Gastroesophageal sphincter (tissue), 4 donors: ENCODE data around the gene ATP2C2. TPM values are rescaled to one million over a fixed set of nuclear protein-coding genes. Genes with fewer than 3 reads are reported as not detected.

Source experiments
- ATAC-seq: fragments of 150-250 bp; one replicate; pipeline ENCODE4 v1.9.1; 2016; ENCODE audit warnings: mild to moderate bottlenecking, moderate library complexity
- H3K27ac ChIP-seq, 4 donors: fragments of 200-600 bp; sonication (generic) in 3 of 4; 1 replicate in 3 of 4; 2 replicates in 1 of 4; pipeline ENCODE4 v1.5.1; 2016 to 2019
- H3K27me3 ChIP-seq: fragments of 200-600 bp; sonication (generic); one replicate; pipeline ENCODE4 v1.5.1; 2019
- H3K36me3 ChIP-seq, 2 donors: fragments of 200-600 bp; sonication (generic); one replicate each; pipeline ENCODE4 v1.5.1; 2019; ENCODE audit warnings: control low read depth in 1 of 2
- H3K4me1 ChIP-seq, 3 donors: fragments of 200-600 bp; sonication (generic); 1 replicate in 2 of 3; 2 replicates in 1 of 3; pipeline ENCODE4 v1.5.1; 2016 to 2019; ENCODE audit warnings: control low read depth in 2 of 3
- H3K4me3 ChIP-seq, 2 donors: fragments of 200-600 bp; sonication (generic); one replicate each; pipeline ENCODE4 v1.5.1; 2019; ENCODE audit warnings: mild to moderate bottlenecking in 1 of 2, moderate library complexity in 1 of 2
- H3K9me3 ChIP-seq, 3 donors: fragments of 200-600 bp; sonication (generic); one replicate each; pipeline ENCODE4 v1.5.1; 2017 to 2019; ENCODE audit warnings: control low read depth in 2 of 3
- EP300 ChIP-seq: sonication (generic); formaldehyde crosslinking; IDR thresholded peaks from one replicate; pipeline ENCODE4 v1.6.1; 2017; ENCODE audit warnings: antibody characterized with exemption, mild to moderate bottlenecking
- POLR2A ChIP-seq, 2 donors: fragments of 450-650 bp; IDR thresholded peaks; one replicate each; pipeline ENCODE4 v1.6.1; 2017; ENCODE audit warnings: antibody characterized with exemption in 2 of 2, mild to moderate bottlenecking in 2 of 2, moderate library complexity in 1 of 2
- POLR2AphosphoS5 ChIP-seq: sonication (generic); formaldehyde crosslinking; IDR thresholded peaks from one replicate; pipeline ENCODE4 v1.6.1; 2017; ENCODE audit warnings: antibody characterized with exemption
- WGBS, 2 donors: methylation state at CpG; one replicate each; pipeline ENCODE4 v1.1.5; 2018; ENCODE audit warnings: low coverage in 1 of 2; 5-methylcytosine and 5-hydroxymethylcytosine counted together
- total RNA-seq, 4 donors: library from RNA; depleted of rRNA; stranded (reverse); fragments of >200 nt; gene quantifications; one replicate each; pipeline ENCODE4 v1.1.0, GENCODE V29; 2016
- TF ChIP-seq, protein P1 (sequence below), 4 experiments: fragments of 200-600 bp in 2 of 4; fragments of 450-650 bp in 2 of 4; sonication (generic) in 1 of 4; IDR thresholded peaks; one replicate each; pipeline ENCODE4 v1.5.1; 2017 to 2019; ENCODE audit warnings: antibody characterized with exemption in 4 of 4, mild to moderate bottlenecking in 2 of 4, moderate library complexity in 2 of 4

Gene ATP2C2
- total RNA-seq, 4 donors from 2014 or later, result 0.13 to 1.3 (median 0.31) TPM; not detected in 1

GRCh38 chr16:84503751-84504395 lies 135.5 kb downstream of the ATP2C2 start:
- Histone ChIP-seq H3K4me1 (peaks cover 3 to 35% (median 18%) of the 10 kb centered on the region in 3 donors), H3K4me3 (peak overlapping the region; percentile 77 to 89), H3K9me3 (no peaks in the 10 kb centered on the region), H3K36me3 (peaks cover 0 to 33% of the 10 kb centered on the region in 2 donors), H3K27me3 (no peaks in the 10 kb centered on the region), H3K27ac (peak overlapping the region; percentile 10 to 95 (median 92))
- WGBS, 2 donors, result 0 to 41% methylated on average over 1 to 5 of the region's 13 CpGs
- no peak for TF ChIP-seq EP300
- no peak for TF ChIP-seq POLR2A (IDR thresholded peaks at IDR 0.05)
- no peak for TF ChIP-seq POLR2AphosphoS5
- TF ChIP-seq, protein P1, sequence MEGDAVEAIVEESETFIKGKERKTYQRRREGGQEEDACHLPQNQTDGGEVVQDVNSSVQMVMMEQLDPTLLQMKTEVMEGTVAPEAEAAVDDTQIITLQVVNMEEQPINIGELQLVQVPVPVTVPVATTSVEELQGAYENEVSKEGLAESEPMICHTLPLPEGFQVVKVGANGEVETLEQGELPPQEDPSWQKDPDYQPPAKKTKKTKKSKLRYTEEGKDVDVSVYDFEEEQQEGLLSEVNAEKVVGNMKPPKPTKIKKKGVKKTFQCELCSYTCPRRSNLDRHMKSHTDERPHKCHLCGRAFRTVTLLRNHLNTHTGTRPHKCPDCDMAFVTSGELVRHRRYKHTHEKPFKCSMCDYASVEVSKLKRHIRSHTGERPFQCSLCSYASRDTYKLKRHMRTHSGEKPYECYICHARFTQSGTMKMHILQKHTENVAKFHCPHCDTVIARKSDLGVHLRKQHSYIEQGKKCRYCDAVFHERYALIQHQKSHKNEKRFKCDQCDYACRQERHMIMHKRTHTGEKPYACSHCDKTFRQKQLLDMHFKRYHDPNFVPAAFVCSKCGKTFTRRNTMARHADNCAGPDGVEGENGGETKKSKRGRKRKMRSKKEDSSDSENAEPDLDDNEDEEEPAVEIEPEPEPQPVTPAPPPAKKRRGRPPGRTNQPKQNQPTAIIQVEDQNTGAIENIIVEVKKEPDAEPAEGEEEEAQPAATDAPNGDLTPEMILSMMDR (IDR thresholded peaks at IDR 0.05), result no peak
- ATAC-seq, result no peak

DNA sequence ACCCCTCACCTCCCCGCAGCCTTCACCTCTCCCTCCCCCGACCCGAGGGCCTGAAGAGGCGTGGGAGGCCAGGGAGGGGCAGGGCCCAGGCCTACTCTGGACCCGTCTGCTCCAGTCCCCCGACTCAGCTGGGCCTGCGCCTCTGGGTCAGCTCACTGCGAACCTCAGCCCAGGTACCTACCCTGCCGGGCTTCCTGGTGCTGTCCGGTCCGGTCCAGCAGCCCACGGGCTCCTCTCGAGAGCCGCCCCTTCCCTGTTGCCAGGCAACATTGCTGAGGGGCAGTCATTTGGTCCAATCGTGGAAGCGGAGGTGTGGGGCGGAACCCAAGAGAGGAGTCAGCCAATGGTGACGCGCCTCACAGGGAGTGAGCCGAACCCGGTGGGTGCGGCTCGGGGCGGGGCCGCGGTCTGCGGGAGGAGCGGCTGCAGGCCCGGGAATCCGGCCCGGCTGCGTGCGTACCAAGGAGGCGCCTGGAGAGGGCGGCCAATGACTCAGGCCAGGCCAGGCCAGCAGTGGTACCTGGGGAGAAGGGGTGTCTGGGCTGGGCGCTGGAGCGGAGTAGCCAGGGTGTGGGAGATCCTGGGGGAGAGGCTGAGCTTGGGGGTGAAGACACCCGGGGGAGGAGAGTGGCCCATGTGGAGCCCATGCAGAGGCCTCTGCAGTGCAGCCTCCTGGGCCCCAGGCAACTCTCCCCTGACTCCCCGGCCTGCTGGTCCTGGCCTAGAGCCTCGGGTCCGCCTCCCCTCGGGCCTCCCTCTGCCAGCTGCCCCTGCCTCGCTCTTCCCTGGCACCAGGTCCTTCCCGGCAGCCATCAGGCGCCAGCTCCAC lies 136.3 kb downstream of the ATP2C2 start, which contains the start of gene MEAK7:
TSS of gene MEAK7 (minus strand) at position 240 of the 829 bp plus-strand sequence. CDS start 6,573 bp downstream, outside the sequence.
- Histone ChIP-seq H3K36me3 (peaks cover 0 to 25% of the 10 kb centered on the region in 2 donors), H3K4me1 (peaks cover 3 to 35% (median 18%) of the 10 kb centered on the region in 3 donors), H3K4me3 (peak within 1 kb of the TSS; percentile 77 to 89), H3K9me3 (no peaks in the 10 kb centered on the region), H3K27ac (peak within 1 kb of the TSS; percentile 60 to 95 (median 92)), H3K27me3 (no peaks in the 10 kb centered on the region)
- no CpG with 5 or more reads among the region's 45 CpGs for WGBS, 2 donors
- TF ChIP-seq, protein P1 (IDR thresholded peaks at IDR 0.05), result peak in 1 of 4 experiments; percentile 31
- TF ChIP-seq POLR2AphosphoS5 (peak; percentile 74), EP300 (no peak), POLR2A (IDR thresholded peaks at IDR 0.05) (peak; percentile 62 to 73)
- peak; percentile 99 for ATAC-seq

GRCh38 chr16:84505249-84506187 lies 137.2 kb downstream of the ATP2C2 start:
- Histone ChIP-seq H3K27me3 (no peaks in the 10 kb centered on the region), H3K4me1 (peaks cover 3 to 35% (median 18%) of the 10 kb centered on the region in 3 donors), H3K36me3 (peaks cover 0 to 16% of the 10 kb centered on the region in 2 donors), H3K4me3 (peak overlapping the region; percentile 77 to 89), H3K9me3 (no peaks in the 10 kb centered on the region), H3K27ac (peak overlapping the region; percentile 60 to 95 (median 92))
- ATAC-seq, result no peak
- WGBS, 2 donors, result 32 to 85% methylated on average over 15 to 18 of the region's 33 CpGs
- no peak for TF ChIP-seq EP300
- TF ChIP-seq, protein P1 (IDR thresholded peaks at IDR 0.05), result no peak
- TF ChIP-seq POLR2AphosphoS5, result no peak
- TF ChIP-seq POLR2A (IDR thresholded peaks at IDR 0.05), result no peak

DNA sequence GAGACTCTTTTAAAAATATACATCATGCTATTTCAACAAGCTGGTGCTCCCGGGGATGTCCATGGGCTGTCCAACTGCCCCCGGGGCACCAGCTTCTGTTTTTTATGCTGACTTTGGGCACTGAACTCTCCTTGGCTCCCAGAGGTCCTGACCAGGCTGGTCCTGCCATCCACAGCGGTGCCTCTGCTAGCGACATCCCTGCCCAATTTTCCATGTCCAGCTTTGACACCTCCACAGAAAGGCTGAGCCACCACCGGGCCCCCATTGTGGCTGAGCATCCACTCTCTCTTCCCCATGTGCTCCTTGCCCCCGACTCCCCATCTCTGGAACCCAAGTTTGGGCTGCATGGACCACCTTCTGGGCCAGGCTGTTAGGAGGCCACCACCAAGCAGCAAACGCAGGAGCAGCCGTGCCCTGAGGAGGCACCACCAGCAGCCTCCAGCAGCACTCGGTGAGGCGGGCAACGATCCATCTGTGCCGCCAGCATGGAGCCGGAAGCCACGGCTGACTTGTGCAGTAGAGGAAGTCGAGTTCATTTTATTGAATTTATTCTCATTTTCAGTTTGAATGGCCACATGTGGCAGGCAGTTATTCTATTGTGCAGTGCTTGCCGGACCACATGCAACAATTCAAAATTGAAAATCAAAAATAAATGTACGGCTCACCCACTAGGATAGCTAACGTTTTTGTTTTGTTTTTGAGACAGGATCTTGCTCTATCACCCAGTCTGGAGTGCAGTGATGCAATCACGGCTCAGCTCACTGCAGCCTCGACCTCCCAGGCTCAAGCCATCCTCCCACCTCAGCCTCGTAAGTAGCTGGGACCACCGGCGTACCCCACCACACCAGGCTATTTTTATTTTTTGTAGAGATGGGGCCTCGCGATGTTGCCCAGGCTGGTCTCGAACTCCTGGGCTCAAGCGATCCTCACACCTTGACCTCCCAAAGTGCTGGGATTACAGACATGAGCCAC lies 139.0 kb downstream of the ATP2C2 start:
- 50 to 74% methylated on average over 4 to 16 of the region's 27 CpGs for WGBS, 2 donors

More for the DNA sequence above, 139.0 kb downstream of the ATP2C2 start:
- no peak overlapping the region for H3K27ac ChIP-seq
- peaks cover 0 to 4% of the 10 kb centered on the region in 2 donors for H3K36me3 ChIP-seq
- H3K4me1 ChIP-seq, result peaks cover 3 to 44% (median 21%) of the 10 kb centered on the region in 3 donors
- H3K9me3 ChIP-seq, result no peaks in the 10 kb centered on the region
- H3K27me3 ChIP-seq, result no peaks in the 10 kb centered on the region
- no peak overlapping the region for H3K4me3 ChIP-seq
- TF ChIP-seq, protein P1 (IDR thresholded peaks at IDR 0.05), result no peak
- TF ChIP-seq POLR2AphosphoS5 (no peak), EP300 (no peak), POLR2A (IDR thresholded peaks at IDR 0.05) (no peak)
- ATAC-seq, result no peak
